ENCODE measurements around the gene TBC1D22A.

- no peak for TF ChIP-seq PBX3 (IDR thresholded peaks at IDR 0.05)
- TF ChIP-seq NFIC (IDR thresholded peaks at IDR 0.05; ENCODE audit: borderline replicate concordance): no peak
- TF ChIP-seq CTCF (IDR thresholded peaks at IDR 0.05): no peak
- TF ChIP-seq MAX (IDR thresholded peaks at IDR 0.05; ENCODE audit: low read depth): no peak
- TF ChIP-seq YY1 (IDR thresholded peaks at IDR 0.05; ENCODE audit: low read depth): no peak
- no peak for TF ChIP-seq POLR2AphosphoS5 (IDR thresholded peaks at IDR 0.05; ENCODE audit: low read depth, low read length)
Observed at GRCh38 chr22:46740910-46741780, 21.3 kb upstream of the TBC1D22A start.
